NCI-H526 treated with DMSO at 0.1 percent for 48 hours (cell line): ENCODE measurements around the gene KIF26A.

ENCODE experiments used
- DNase-seq: peaks from one replicate; lab custom pipeline; 2025; lab: John Stamatoyannopoulos, UW

Gene KIF26A

DNA sequence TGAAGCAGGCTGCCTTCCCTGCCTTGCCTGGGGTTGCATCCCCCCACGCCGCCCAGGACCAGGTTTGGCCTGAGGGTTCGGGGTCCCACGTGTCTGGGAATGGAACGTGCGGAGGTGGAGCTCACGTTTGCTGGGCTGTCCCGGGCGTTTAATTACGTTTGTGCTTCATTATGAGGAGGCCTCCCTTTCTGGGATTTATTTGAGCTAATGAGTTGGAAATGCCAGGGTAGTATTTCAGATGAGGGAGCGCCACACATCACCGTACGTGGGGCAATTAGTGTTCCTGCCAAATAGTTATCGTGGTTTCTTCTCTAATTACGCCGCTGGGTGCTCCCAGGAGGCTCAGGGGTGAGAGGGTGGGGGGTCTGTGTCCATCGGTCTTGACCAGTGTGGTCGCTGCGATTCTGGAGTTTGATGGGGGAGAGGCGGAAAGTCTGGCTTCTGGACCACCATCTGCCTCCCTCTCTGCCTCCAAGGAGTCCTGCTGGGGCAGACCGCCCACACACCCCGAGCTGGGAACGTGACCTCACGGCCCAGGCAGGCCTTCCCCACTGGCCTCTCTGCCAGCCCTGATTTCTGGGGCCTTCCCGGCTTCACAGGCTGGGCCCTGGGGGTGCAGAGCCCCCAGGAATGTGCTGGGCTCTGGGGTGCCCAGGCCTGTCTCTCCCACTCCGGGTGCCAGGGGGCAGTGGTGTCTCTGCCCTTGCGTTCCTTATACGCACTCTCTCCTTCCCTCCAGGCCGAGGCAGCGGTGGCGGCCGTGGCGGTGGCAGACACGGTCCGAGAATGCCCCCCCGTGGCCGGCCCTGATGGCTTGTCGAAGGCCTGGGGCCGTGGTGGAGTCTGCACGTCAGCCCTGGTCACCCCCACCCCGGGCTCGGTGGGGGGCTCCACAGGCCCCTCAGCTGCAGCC is 18.9 kb downstream of the KIF26A start:
- DNase-seq = no peak

DNA sequence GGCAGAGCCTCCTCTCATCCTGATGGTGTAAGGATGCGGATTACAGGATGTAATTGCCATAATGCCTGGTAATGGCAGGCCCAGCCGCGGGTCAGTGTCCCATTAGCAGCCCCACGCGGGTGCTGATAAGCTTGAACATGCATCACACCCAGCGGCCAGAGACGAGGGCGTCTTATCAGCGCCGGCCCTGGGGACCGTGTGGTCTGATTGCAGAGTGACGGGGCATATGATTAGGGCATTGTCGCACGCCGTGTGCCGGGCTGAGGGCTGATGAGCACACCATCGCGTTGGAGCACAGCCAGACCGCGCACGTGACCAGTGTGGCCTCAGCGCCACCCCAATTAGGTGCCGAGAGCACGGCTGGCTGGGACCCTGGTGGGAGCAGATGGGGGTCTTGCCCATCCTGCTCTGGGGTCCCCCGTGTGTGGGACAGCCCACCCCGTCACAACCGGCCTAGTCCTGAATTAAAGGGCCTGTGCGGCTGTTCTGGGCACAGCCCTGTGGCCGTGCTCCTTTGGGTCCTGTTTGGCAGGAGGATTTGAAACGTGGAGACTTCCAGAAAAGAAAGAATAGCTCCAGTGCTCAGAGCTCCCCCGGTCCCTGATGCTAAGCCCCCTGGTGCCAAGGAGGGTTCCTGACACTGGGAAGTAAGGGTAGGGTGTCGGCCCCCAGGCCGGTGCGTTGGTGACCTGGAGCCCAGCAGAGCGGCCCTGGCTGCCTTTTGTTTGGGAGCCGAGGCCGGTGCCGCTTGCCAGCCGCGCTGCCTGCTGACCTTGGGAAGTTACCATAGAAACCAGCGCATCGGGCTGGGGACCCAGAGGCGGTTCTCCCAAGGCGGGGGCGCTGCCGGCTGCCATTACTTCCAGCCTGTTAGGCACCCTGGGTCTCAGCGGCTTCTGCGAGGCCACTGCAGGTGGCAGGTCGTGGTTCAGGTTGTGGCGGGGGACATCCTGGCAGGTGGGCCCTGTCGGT is 20.7 kb downstream of the KIF26A start:
- no peak for DNase-seq

DNA sequence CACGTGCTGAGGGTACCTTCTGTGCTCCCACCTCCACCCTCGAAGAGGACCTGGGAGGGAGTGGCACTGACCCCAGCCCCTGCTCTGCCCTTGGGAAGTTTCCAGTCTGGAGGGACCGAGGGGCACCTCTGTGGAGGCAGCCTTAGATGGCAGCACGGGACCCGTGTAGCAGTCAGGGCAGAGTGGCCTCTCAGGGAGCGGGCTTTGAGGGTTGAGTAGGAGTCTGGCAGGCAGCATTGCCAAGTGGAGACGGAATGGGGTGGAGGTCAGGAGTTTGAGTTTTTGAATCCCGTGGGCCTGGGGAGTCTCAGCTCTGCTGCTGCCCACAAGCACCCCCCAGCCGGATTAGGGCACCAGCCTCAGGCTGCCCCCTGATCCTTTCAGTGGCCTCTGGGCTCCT is 21.6 kb downstream of the KIF26A start:
- DNase-seq = no peak

DNA sequence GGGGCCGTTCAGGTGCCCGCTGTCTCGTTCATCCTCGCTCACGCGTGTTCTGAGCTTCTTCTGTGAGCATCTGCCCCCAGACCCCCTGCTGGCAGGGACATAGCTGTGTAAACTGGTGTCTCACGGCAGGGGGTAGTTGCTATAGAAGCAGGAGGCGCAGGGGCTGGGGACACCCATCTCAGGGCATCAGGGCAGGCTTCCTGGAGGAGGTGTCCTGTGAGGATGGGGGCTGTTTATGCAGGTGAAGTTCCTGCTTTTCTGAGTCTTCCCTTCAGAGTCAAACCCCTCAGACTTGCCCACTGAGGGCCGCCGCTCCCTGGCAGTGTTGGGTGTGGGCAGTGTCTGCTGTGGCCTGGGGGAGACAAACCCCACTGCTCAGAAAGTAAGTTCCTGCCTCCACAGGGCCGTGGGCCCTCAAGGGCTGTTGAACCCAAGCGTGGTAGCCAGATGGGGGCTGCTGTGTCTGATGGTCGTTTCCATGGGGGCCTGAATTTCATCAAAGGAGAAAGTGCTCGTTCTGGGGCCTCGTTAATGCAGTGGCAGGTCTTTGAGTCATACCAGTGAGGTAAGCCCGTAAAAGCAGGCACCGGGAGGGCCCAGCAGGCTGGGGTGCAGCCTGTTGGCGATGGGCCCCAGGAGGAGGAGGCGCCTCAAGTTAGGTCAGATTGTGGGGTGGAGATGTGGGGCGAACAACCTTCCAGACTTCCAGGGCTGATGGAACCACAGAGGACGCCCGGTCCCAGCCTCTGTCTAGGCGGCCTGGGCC is 23.4 kb downstream of the KIF26A start:
- no peak for DNase-seq

DNA sequence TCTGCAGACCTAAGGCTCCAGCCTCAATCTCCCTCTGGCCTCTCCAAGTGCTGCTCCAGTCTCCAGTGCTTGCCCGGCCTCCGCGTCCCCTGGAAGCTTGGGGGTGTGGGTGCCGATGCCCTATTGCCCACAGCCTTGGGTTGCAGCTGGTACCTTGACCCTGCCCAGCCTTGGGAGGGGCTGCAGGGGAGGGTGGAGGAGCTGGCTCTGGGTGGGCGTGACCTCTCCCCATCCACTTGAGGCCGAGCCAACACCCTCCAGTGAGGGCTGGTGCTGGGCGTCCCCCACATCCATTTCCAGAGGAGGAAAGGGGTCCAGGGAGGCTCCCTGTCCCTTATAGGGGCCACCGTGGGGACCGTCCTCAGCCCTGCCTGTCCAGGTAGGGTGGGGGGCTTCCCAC is 24.1 kb downstream of the KIF26A start:
- DNase-seq = no peak

DNA sequence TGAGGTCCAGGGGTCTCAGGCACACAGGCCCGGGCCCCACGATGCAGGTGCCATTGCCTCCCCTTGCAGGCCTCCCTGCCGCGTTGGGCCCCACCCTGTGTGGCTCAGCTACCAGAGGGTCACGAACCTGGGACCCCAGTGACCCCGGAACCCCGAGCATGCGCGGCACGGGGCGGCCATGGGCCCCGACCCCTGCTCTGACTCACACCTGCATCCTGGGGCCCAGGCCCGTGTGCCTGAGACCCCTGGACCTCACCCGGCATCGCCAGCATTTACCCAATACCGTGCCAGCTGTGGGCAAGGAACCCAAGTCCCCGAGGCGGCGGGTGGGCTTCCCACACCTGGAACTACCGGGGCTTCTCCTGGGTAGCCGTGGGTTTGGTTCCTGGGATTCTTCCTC is 25.2 kb downstream of the KIF26A start:
- DNase-seq = no peak

DNA sequence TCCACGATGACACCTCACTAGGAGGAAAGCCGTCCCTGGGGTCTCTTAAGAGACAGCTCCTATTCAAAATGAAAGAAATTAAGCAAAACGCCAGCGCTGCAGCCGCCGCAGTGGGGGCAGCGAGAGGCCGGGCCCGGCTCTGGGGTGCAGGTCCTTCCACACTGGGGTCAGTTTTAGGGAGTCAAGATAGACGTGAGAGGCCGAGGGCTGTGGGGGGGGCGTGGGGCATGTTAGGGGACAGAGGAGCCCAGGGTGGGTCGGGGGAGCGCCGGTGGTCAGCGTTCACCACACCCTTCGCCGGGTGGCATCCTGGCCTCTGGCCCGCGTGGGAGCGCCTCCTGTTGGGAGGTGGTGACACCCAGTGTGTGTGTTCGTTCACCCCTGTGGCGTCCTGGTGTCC is 25.7 kb downstream of the KIF26A start:
- no peak for DNase-seq

DNA sequence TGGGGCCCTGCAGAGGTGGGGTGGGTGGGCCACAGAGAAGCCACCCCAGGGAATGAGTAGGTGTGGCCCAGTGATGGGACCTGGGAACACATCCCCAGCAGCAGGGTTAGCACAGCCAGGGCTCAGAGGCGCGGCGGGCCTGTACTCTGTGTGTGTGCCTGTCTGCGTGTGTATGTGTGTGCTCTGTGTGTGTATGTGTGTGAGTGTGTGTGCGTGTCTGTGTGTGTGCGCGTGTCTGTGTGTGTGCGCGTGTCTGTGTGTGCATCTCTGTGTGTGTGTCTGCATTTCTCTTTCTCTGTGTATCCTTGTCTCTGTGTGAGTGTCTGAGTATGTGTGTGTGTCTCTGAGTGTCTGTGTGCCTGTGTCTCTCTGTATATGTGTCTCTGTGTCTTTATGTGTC is 26.1 kb downstream of the KIF26A start:
- no peak for DNase-seq

DNA sequence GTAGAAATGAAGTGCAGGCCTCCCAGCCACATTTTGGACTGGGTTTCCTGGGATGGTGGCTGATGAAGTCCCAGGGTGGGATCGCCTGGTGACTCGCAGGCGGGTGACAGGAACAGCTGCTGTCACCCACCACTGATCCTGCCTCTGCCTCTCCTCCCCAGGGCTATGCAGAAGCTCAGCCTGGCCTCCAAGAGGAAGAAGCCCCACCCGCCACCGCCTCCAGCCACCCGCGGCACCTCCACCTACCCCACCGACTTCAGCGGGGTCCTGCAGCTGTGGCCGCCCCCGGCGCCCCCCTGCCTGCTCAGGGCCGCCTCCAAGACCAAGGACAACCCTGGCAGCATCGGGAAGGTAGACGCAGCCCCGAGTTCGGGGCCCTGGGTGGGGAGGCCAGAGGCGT is 28.3 kb downstream of the KIF26A start:
- DNase-seq = no peak

DNA sequence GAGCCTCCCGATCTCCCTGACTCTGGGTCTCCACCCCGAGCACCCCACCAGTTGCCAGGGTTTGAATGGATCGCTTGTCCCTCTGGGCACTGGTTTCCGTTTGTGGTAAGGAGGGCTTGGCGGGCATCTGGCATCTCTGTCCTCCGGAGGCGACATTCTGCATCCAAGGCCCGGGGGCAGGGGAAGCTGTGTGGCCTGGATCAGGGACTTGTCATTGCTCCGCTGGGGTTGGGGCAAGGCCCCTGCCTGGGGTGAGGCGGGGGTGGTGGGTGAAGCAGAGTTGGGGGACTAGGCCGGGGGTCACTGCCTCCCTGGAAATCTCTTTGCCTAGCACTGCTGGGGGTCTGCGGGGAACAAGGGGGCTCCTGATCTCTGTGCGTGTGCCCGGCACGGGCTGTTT is 30.2 kb downstream of the KIF26A start:
- no peak for DNase-seq

DNA sequence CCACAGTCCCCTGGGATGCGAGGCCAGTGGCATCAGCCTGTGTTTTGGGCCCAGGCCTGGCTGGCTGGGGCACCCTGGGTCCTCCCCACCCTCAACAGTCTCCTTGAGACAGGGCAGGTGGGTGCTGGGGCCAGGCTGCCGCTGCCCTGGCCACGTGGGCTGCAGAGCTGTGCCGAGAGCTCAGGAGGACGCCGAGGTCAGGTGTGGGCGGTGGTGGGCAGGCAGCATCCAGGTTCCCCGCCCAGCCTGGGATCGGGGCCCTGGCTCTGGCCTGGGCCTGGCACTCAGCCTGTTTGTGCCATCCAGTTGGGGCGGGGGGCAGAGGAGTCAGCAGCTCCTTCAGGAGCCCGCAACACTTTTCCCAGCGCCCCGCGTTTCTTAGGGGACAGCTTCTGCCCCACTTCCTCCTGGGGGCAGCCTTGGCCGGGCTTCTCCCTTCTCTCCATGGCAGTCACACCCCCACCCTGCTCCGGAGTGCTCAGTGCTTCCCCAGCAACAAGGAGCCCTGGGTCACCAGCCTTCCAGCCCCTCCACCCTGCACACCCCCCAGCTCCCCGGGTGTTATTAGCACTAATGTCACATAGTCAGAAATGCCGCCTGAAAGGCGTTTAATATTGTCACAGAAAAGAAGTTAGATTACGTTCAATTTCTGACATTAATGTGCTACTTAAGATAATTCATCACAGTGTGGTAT is 30.8 kb downstream of the KIF26A start:
- DNase-seq = no peak

DNA sequence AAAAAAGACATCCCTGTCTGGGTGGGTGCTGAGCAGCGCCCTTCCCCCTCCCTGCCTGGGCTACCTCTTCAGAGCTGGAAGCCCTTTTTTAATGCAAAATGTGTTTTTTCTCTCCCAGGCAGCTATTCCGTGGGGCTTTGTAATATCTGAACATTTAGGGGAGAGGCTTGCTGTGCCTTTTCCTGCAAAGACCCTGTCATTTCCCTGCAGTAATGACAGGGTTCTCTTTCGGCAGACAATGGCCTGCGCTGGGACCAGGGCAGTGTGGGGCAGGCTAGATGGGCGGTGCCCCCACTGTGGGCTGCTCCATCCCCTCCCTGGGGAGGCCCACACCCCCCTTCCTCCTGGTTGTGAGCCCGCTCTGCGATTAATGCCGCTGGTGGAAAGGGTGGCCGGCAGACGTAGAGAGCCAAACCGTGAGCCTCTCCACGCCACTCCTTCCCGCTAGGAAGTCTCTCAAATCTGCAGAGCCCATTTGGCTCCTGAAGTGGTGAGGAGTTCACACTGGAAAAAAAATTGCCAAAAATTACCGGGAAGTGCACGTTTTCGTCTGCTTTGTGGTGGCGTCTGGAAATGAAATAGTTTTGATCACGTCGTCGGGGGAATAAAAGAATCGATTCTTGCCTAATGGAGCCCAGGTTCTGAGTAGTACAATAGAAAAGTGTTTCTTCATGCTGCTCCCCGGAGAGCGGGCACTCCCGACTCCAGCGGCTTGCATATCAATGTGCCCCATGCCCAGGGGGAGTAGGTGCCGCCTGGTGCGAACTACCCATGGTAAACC is 31.5 kb downstream of the KIF26A start:
- DNase-seq = no peak

DNA sequence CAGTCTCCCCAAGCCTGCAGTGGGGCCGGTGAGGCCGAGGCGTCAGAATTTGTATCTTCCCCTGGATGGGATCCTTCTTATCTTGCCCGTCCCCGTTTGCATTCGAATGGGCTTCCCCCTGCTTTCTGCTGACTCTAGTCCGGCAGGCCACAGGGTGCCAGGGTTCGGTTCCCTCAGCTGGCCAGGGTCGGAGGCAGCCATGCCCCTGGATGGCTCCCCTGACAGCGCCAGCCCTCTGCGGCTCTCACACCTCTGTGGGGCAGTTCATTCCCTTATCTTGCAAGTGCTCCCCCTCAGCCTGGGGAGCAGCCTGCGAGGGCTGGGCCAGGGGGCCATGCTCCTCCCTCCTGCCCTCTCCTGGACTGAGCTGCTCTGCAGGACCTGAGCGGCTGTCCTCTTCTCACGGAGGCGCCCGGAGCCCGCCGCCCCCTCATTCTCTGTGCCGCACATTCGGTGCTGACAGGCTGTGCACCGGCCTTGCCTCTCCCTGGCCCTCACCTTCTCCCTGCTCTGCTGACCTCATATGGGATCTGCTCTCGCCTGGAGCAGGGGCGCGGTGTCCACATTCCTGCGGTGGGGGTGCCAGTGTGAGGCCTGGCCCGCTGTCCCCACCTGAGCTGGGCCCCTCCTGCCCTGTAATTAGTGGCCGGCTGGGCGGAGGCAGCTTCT is 32.8 kb downstream of the KIF26A start:
- DNase-seq = no peak

DNA sequence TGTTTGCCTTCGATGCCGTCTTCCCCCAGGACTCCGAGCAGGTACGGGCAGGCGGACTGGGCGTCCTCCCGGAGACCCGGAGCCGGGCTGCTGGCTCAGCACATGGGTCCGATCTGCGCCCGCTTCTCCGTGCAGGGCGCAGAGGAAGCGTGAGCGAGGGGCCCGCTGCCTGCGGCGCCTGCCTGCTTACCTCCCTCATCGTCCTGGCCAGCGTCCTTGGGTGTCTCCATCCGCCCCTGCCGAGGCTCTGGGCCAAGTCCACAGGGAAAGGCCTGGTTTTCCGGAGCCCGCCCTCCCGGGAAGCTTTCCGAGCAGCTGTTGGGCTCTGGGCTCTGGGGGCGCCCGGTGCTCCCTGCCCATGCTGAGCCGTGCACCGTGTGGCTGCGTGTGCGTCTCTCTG is 33.5 kb downstream of the KIF26A start:
- DNase-seq = no peak

DNA sequence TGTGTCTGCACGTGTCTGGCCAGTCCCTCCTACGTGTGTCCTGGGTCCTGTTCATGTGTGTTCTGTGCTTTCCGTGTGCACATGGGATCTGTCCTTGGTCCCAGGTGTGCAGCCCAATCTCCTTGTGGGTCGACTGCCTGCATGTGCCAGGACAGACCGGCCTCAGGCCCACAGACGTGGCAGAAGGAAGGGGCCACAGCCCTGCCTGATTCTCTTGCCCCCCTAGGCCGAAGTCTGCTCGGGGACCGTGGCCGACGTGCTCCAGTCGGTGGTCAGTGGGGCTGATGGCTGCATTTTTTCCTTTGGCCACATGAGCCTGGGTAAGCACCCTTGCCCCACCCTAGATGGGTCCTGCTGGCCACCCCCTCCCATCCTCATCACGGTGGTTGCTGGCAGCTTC is 34.0 kb downstream of the KIF26A start:
- no peak for DNase-seq

DNA sequence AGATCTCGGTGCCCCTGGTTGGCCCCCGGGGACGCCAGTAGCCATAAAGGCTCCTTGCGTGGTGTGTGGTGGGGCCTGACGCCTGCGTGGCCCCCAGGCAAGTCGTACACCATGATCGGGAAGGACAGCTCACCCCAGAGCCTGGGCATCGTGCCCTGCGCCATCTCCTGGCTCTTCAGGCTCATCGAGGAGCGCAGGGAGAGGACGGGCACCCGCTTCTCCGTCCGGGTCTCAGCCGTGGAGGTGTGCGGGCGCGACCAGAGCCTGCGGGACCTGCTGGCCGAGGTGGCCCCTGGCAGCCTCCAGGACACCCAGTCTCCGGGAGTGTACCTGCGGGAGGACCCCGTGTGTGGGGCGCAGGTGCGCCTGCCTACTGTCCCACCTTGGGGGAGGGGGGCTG is 34.5 kb downstream of the KIF26A start:
- DNase-seq = no peak

DNA sequence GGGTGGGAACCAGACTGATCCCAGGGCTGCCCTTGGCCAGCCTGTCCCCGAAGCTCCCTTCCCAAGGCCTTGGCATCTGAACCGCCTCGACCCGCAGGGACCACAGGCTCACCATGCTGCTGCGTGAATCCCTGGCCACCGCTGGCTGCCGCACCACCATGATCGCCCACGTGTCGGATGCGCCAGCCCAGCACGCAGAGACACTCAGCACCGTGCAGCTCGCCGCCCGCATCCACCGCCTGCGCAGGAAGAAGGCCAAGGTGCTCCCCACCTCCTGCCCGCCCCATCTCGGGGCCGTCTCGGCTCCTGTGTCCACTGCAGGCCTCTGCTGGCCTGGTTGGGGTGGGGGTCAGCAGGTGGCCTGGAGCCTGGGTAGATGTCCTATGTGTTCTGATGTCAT is 35.7 kb downstream of the KIF26A start:
- DNase-seq = no peak

DNA sequence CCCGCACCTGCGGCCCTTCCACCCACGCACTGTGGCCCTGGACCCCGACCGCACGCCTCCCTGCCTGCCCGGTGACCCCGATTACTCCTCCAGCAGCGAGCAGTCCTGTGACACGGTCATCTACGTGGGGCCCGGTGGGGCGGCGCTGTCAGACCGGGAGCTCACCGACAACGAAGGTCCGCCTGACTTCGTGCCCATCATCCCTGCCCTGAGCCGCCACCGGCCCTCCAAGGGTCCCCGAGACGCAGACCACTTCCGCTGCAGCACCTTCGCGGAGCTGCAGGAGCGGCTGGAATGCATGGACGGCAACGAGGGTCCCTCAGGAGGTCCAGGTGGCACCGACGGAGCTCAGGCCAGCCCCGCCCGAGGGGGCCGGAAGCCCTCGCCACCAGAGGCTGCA is 36.7 kb downstream of the KIF26A start:
- DNase-seq = no peak

DNA sequence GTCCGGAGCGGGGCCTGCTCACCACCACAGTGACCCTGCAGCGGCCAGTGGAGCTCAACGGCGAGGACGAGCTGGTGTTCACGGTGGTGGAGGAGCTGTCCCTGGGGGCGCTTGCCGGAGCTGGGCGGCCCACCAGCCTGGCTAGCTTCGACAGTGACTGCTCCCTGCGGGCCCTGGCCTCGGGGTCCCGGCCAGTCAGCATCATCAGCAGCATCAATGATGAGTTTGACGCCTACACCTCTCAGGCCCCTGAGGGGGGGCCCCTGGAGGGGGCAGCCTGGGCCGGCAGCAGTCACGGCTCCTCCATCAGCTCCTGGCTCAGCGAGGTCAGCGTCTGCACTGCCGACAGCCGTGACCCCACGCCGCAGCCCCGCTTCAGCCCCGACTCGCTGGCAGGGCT is 37.4 kb downstream of the KIF26A start:
- no peak for DNase-seq

DNA sequence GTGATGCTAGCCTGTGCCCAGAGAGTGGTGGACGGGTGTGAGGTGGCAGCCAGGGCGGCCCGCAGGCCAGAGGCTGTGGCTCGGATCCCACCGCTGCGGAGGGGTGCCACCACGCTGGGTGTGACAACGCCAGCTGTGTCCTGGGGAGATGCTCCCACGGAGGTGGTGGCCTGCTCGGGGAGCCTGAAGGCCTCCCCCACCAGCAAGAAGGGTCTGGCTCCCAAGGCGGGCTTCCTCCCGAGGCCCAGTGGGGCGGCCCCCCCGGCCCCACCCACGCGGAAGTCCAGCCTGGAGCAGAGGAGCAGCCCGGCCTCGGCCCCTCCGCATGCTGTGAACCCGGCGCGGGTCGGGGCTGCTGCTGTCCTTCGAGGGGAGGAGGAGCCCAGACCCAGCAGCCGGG is 38.2 kb downstream of the KIF26A start:
- no peak for DNase-seq
